Naive thymus-derived CD4-positive, alpha-beta T cell (primary cell): ENCODE results near the gene ST6GALNAC3. TPM values are rescaled to one million over a fixed set of nuclear protein-coding genes. Genes with fewer than 3 reads are reported as not detected.

Experiments used
- ATAC-seq: fragments of 150-1000 bp; cut with Tn5 transposase; 2 replicates; pipeline ENCODE4 v1.10.0; 2021; ENCODE audit warnings: mild to moderate bottlenecking, moderate library complexity
- CTCF ChIA-PET: fragments of 350-600 bp; sonication (Branson Sonifier 250); formaldehyde crosslinking; loops from one replicate; lab custom pipeline; 2021; ENCODE audit warnings: antibody characterized with exemption; lab: Charles Lee
- POLR2A ChIA-PET: fragments of 350-600 bp; sonication (Branson Sonifier 250); formaldehyde crosslinking; loops from one replicate; lab custom pipeline; 2021; ENCODE audit warnings: antibody characterized with exemption, inconsistent platforms; lab: Charles Lee
- DNase-seq, 9 donors: peaks; one replicate each; pipeline versions ENCODE4 v3.0.0 to v3.0.0-alpha.2; 2020 to 2022; ENCODE audit warnings: mixed read lengths in 1 of 9
- H3K27ac ChIP-seq: one replicate; pipeline ENCODE4 v1.7.0; 2013; ENCODE audit warnings: mild to moderate bottlenecking, low read depth, low read length, moderate library complexity
- H3K27me3 ChIP-seq, 2 donors: one replicate each; pipeline ENCODE4 v1.7.0; 2013; ENCODE audit warnings: low read length in 2 of 2, mild to moderate bottlenecking in 2 of 2, moderate library complexity in 2 of 2; ENCODE audit not compliant: control insufficient read depth in 2 of 2, insufficient read depth in 2 of 2
- H3K36me3 ChIP-seq, 3 experiments: 1 replicate in 2 of 3; 2 replicates in 1 of 3; pipeline ENCODE4 v1.7.0; 2013; ENCODE audit warnings: low read length in 3 of 3, mild to moderate bottlenecking in 3 of 3, moderate library complexity in 1 of 3; ENCODE audit not compliant: insufficient read depth in 3 of 3, control insufficient read depth in 2 of 3
- H3K4me1 ChIP-seq, 2 donors: one replicate each; pipeline ENCODE4 v1.7.0; 2013; ENCODE audit warnings: low read length in 2 of 2, mild to moderate bottlenecking in 2 of 2, moderate library complexity in 1 of 2; ENCODE audit not compliant: control insufficient read depth in 2 of 2, insufficient read depth in 2 of 2
- H3K4me3 ChIP-seq: 2 replicates; pipeline ENCODE4 v1.7.0; 2013; ENCODE audit warnings: mild to moderate bottlenecking, low read length
- H3K9me3 ChIP-seq, 3 experiments: 1 replicate in 2 of 3; 2 replicates in 1 of 3; pipeline ENCODE4 v1.7.0; 2013; ENCODE audit warnings: low read length in 3 of 3; ENCODE audit not compliant: control insufficient read depth in 2 of 3
- H3K27ac Mint-ChIP-seq, 9 donors: one replicate each; pipeline ENCODE4 v1.8.0; 2020 to 2022; ENCODE audit warnings: mixed read lengths in 9 of 9, mild to moderate bottlenecking in 8 of 9, moderate library complexity in 5 of 9, inconsistent platforms in 2 of 9
- H3K27me3 Mint-ChIP-seq, 5 donors: one replicate each; pipeline ENCODE4 v1.8.0; 2021 to 2022; ENCODE audit warnings: mixed read lengths in 5 of 5, mild to moderate bottlenecking in 1 of 5
- H3K36me3 Mint-ChIP-seq, 5 donors: one replicate each; pipeline ENCODE4 v1.8.0; 2020 to 2022; ENCODE audit warnings: mixed read lengths in 5 of 5, mild to moderate bottlenecking in 3 of 5, inconsistent platforms in 1 of 5
- H3K4me1 Mint-ChIP-seq, 7 donors: one replicate each; pipeline ENCODE4 v1.8.0; 2020 to 2022; ENCODE audit warnings: mixed read lengths in 7 of 7, mild to moderate bottlenecking in 3 of 7, inconsistent platforms in 1 of 7
- H3K4me3 Mint-ChIP-seq, 10 donors: one replicate each; pipeline ENCODE4 v1.8.0; 2020 to 2022; ENCODE audit warnings: mild to moderate bottlenecking in 10 of 10, mixed read lengths in 10 of 10, moderate library complexity in 6 of 10, inconsistent platforms in 2 of 10
- H3K9me3 Mint-ChIP-seq, 11 donors: one replicate each; pipeline ENCODE4 v1.8.0; 2020 to 2022; ENCODE audit warnings: mixed read lengths in 11 of 11, mild to moderate bottlenecking in 4 of 11, inconsistent platforms in 1 of 11, moderate library complexity in 1 of 11
- intact Hi-C, 2 donors: fragments of 100-400 bp; cut with micrococcal nuclease; formaldehyde crosslinking; loops; one replicate each; pipeline ENCODE4 v1.15.1; 2023
- polyA plus RNA-seq, 2 donors: library from polyadenylated mRNA; unstranded; fragments of 300-500 nt; fragmentation: Illumina TruSeq; gene quantifications; one replicate each; pipeline ENCODE4 v1.2.3, GENCODE V29; 2021
- total RNA-seq, 6 experiments: library from RNA in 5 of 6; stranded (reverse) in 5 of 6; gene quantifications; 1 replicate in 5 of 6; 2 replicates in 1 of 6; pipeline ENCODE4 v1.2.3 and lab custom pipeline; 2021 to 2026

The ST6GALNAC3 gene
- total and polyA plus RNA-seq, 7 experiments from 2014 or later: 0.17 to 4.8 (median 2.1) TPM; not detected in 1

DNA sequence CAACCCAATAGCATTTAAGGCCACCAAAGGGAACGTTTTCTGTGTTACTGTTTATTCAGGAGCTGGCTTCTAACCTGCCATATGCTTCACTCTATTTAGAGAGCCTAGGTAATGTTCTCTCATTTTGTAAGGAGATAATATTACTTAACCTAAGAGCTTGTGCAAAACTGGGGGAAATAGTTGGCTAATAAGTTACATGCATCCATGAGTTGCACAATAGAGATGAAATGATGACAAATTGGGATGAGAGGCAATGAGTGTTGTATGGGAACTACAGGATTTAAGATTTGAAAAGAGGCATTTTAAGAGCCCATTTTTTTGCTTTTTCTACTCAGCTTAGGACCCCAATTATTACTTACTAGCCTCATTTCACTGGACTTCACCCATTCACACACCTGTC lies 151.0 kb downstream of the ST6GALNAC3 start:
- ChIA-PET CTCF (no interaction called here), POLR2A (no interaction called here)
- peaks cover 0 to 17% of the 10 kb centered on the region in 2 donors for H3K4me1 ChIP-seq
- H3K36me3 Mint-ChIP-seq: peaks cover 0 to 3% (median 0%) of the 10 kb centered on the region in 5 donors
- peaks cover 0 to 9% (median 0%) of the 10 kb centered on the region in 11 donors for H3K9me3 Mint-ChIP-seq
- no peaks in the 10 kb centered on the region for H3K27me3 ChIP-seq
- no peaks in the 10 kb centered on the region for H3K27me3 Mint-ChIP-seq
- H3K4me1 Mint-ChIP-seq: peaks cover 2 to 35% (median 23%) of the 10 kb centered on the region in 7 donors
- H3K27ac Mint-ChIP-seq: no peak overlapping the region
- H3K27ac ChIP-seq: no peak overlapping the region
- H3K9me3 ChIP-seq: no peaks in the 10 kb centered on the region
- ATAC-seq: no peak
- no peak overlapping the region for H3K4me3 ChIP-seq
- intact Hi-C loops: no loop called here
- DNase-seq: no peak
- no peak overlapping the region for H3K4me3 Mint-ChIP-seq
- H3K36me3 ChIP-seq: no peaks in the 10 kb centered on the region

DNA sequence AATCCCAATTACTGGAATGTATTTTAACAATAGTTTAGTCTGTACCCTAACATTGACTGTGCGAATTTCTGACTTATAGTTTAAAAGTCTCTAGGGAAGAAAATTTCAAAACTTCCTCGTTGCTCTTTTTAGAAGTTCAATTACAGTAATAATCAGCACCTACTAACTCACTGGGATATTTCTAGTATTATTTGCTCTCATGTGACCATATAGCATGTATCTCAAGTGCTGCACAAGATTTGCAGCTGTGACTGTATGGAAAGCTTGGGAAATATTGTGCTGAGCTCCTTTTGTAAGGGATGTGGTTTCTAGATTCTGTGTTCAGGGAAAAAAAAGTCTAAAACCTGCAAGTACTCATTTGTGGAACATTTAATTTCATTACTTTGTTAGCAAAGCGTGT lies 153.1 kb downstream of the ST6GALNAC3 start:
- Mint-ChIP-seq H3K27me3 (no peaks in the 10 kb centered on the region), H3K36me3 (peaks cover 0 to 3% (median 0%) of the 10 kb centered on the region in 5 donors), H3K4me1 (peaks cover 7 to 35% (median 21%) of the 10 kb centered on the region in 7 donors), H3K4me3 (peak overlapping the region in 1 of 10 donors; percentile 11), H3K9me3 (peaks cover 0 to 12% (median 0%) of the 10 kb centered on the region in 11 donors), H3K27ac (peak overlapping the region in 2 of 9 donors; percentile 15 to 23)
- CTCF ChIA-PET: interaction anchor here (0.7 kb wide), 1 partner anchor 67 kb away, joined by 3 read pairs; no protein-coding TSS in a partner anchor
- intact Hi-C loops: no loop called here
- H3K27me3 ChIP-seq: no peaks in the 10 kb centered on the region
- no peak overlapping the region for H3K4me3 ChIP-seq
- ATAC-seq (no peak), DNase-seq (no peak)
- H3K4me1 ChIP-seq: peaks cover 0 to 17% of the 10 kb centered on the region in 2 donors
- no peaks in the 10 kb centered on the region for H3K36me3 ChIP-seq
- POLR2A ChIA-PET: no interaction called here
- H3K27ac ChIP-seq: no peak overlapping the region
- H3K9me3 ChIP-seq: no peaks in the 10 kb centered on the region

DNA sequence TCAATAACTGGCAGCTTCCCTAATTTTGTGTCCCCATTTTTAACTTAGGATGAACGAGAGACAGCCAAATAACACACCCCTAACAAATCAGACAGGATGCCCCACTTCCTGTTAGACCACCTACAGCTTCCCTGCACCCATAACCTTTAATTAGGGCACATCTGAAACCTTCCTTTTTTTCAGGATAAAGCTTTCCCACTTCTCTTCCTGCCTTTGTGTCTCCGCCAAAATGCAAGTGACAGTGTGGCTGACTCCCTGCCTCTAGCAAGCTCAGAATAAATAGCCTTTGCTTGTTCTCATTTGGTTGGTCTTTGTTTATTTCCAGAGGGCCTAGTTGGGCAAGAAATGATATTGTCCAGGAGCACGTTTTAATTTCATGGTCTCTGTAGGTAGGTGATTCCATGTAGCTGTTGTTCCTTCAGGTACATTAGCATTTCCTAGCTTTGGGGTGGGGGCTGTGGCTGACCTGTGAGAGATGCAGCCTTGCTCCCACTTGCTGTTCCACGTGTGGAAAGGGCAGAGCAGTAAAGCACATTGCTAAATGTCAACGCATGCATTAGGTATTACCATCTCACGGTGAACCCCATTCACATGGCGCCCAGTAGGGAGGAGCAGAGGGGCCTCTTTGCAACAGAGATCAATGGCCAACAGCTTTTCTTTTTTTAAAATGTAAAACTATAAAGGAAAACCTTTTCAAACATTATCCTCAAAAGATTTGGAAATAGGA lies 154.9 kb downstream of the ST6GALNAC3 start:
- Mint-ChIP-seq H3K36me3 (peaks cover 0 to 3% (median 0%) of the 10 kb centered on the region in 5 donors), H3K4me1 (peaks cover 7 to 35% (median 21%) of the 10 kb centered on the region in 7 donors), H3K9me3 (peaks cover 0 to 8% (median 0%) of the 10 kb centered on the region in 11 donors), H3K27me3 (no peaks in the 10 kb centered on the region), H3K27ac (peak overlapping the region in 3 of 9 donors; percentile 23 to 48 (median 41)), H3K4me3 (no peak overlapping the region)
- CTCF ChIA-PET: interaction anchor here (0.7 to 0.8 kb wide), 2 partner anchors 60 to 1374 kb away, joined by 3 read pairs; no protein-coding TSS in a partner anchor
- H3K36me3 ChIP-seq: no peaks in the 10 kb centered on the region
- no peaks in the 10 kb centered on the region for H3K27me3 ChIP-seq
- DNase-seq (no peak), ATAC-seq (no peak)
- H3K4me3 ChIP-seq: no peak overlapping the region
- POLR2A ChIA-PET: interaction anchor here (0.7 kb wide), 1 partner anchor 23 kb away, joined by 3 read pairs; no protein-coding TSS in a partner anchor
- intact Hi-C loops: loop anchor here in 1 of 2 donors (5.0 kb wide), 1 partner anchor 58 kb away; no protein-coding TSS in a partner anchor
- H3K4me1 ChIP-seq: peaks cover 0 to 17% of the 10 kb centered on the region in 2 donors
- no peaks in the 10 kb centered on the region for H3K9me3 ChIP-seq
- no peak overlapping the region for H3K27ac ChIP-seq

DNA sequence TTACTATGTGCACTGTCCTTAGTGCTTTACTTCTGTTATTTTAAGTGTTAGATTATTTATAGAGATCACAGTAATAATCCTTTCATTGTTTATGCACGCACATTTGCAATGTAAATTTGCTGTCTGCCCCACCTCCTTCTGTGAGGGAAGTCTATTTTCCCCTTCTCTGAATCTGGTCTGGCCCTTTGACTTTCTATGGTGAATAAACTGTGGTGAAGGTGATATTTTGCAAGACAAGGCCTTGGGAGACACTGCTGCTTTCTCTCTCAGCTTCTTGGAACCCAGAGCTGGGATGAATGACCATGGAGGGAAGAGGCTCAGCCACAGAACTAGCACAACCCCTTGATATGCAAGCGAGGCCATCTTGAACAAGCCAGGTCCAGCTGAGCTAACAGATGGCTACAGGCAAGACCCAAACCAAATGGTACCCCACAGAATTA lies 156.3 kb downstream of the ST6GALNAC3 start:
- intact Hi-C loops: loop anchor here in 1 of 2 donors (5.0 kb wide), 1 partner anchor 56 kb away; no protein-coding TSS in a partner anchor
- POLR2A ChIA-PET: no interaction called here
- Histone ChIP-seq H3K36me3 (no peaks in the 10 kb centered on the region), H3K9me3 (no peaks in the 10 kb centered on the region), H3K4me3 (no peak overlapping the region), H3K27me3 (no peaks in the 10 kb centered on the region), H3K27ac (no peak overlapping the region), H3K4me1 (peaks cover 0 to 17% of the 10 kb centered on the region in 2 donors)
- H3K4me3 Mint-ChIP-seq: no peak overlapping the region
- no peaks in the 10 kb centered on the region for H3K27me3 Mint-ChIP-seq
- H3K4me1 Mint-ChIP-seq: peaks cover 7 to 34% (median 21%) of the 10 kb centered on the region in 7 donors
- H3K36me3 Mint-ChIP-seq: peaks cover 0 to 3% (median 0%) of the 10 kb centered on the region in 5 donors
- peaks cover 0 to 8% (median 0%) of the 10 kb centered on the region in 11 donors for H3K9me3 Mint-ChIP-seq
- DNase-seq: no peak
- CTCF ChIA-PET: interaction anchor here (1.3 kb wide), 1 partner anchor 21 kb away, joined by 3 read pairs; no protein-coding TSS in a partner anchor
- H3K27ac Mint-ChIP-seq: no peak overlapping the region
- no peak for ATAC-seq

DNA sequence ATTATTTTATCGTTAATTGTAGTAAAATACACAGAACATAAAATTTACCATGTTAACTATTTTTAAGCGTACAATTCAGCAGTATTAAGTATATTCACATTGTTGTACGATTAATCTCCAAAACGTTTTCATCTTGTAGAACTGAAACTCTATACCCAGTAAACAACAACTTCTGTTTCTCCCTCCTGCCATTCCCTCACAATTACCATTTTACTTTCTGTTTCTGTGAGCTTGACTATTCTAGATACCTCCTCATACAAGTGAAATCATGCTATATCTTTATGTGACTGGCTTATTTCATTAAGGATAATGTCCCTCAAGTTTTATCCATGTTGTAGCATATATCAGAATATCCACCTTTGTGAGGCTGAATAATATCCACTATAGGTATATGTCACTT lies 156.8 kb downstream of the ST6GALNAC3 start:
- no peak for ATAC-seq
- H3K27ac Mint-ChIP-seq: no peak overlapping the region

DNA sequence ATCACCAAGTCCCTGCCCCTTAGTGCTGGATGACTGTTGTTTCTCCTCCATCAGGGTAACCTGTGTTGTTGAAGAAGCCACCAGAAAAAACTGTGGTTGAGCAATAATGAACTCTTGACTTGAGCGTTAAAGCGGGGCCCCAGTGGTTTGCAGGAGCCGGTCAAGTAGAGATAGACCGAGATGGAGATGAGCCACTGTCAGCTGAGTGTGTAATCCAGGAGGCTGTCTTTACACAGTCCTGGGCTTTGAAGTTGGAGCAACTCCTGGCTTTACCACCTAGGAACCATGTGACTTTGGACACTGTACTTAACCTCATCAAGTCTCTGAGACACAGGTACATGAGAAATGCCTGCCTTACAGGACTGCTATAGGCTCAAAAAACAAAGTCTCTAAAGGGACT lies 158.1 kb downstream of the ST6GALNAC3 start:
- Mint-ChIP-seq H3K36me3 (peaks cover 0 to 2% (median 0%) of the 10 kb centered on the region in 5 donors), H3K9me3 (peaks cover 0 to 5% (median 0%) of the 10 kb centered on the region in 11 donors), H3K4me1 (peaks cover 7 to 23% (median 19%) of the 10 kb centered on the region in 7 donors), H3K27me3 (no peaks in the 10 kb centered on the region), H3K4me3 (no peak overlapping the region), H3K27ac (peak overlapping the region in 1 of 9 donors; percentile 59)
- intact Hi-C loops: loop anchor here in 1 of 2 donors (5.0 kb wide), 1 partner anchor 55 kb away; no protein-coding TSS in a partner anchor
- ChIA-PET POLR2A (no interaction called here), CTCF (no interaction called here)
- no peaks in the 10 kb centered on the region for H3K36me3 ChIP-seq
- ATAC-seq (no peak), DNase-seq (no peak)
- H3K27me3 ChIP-seq: no peaks in the 10 kb centered on the region
- no peak overlapping the region for H3K4me3 ChIP-seq
- H3K9me3 ChIP-seq: no peaks in the 10 kb centered on the region
- H3K4me1 ChIP-seq: peaks cover 0 to 16% of the 10 kb centered on the region in 2 donors
- H3K27ac ChIP-seq: no peak overlapping the region

More for the DNA sequence above, 156.8 kb downstream of the ST6GALNAC3 start:
- Mint-ChIP-seq H3K36me3 (peaks cover 0 to 2% (median 0%) of the 10 kb centered on the region in 5 donors), H3K9me3 (peaks cover 0 to 8% (median 0%) of the 10 kb centered on the region in 11 donors), H3K4me1 (peaks cover 7 to 30% (median 21%) of the 10 kb centered on the region in 7 donors), H3K27me3 (no peaks in the 10 kb centered on the region), H3K4me3 (no peak overlapping the region)
- Histone ChIP-seq H3K4me1 (peaks cover 0 to 17% of the 10 kb centered on the region in 2 donors), H3K9me3 (no peaks in the 10 kb centered on the region), H3K27me3 (no peaks in the 10 kb centered on the region), H3K36me3 (no peaks in the 10 kb centered on the region), H3K4me3 (no peak overlapping the region), H3K27ac (no peak overlapping the region)
- POLR2A ChIA-PET: no interaction called here
- CTCF ChIA-PET: interaction anchor here (0.6 to 1.3 kb wide), 2 partner anchors 22 to 150 kb away, joined by 3 read pairs; no protein-coding TSS in a partner anchor
- DNase-seq: no peak
- intact Hi-C loops: loop anchor here in 1 of 2 donors (5.0 kb wide), 1 partner anchor 56 kb away; no protein-coding TSS in a partner anchor
